HG03066 (cell line): ENCODE measurements around the gene SLC2A8.

Source experiments
- ATAC-seq: cut with Tn5 transposase; IDR thresholded peaks from one replicate; pipeline ENCODE4 v1.9.1; 2021; ENCODE audit warnings: low read depth; ENCODE audit not compliant: unreplicated experiment

Gene SLC2A8

DNA sequence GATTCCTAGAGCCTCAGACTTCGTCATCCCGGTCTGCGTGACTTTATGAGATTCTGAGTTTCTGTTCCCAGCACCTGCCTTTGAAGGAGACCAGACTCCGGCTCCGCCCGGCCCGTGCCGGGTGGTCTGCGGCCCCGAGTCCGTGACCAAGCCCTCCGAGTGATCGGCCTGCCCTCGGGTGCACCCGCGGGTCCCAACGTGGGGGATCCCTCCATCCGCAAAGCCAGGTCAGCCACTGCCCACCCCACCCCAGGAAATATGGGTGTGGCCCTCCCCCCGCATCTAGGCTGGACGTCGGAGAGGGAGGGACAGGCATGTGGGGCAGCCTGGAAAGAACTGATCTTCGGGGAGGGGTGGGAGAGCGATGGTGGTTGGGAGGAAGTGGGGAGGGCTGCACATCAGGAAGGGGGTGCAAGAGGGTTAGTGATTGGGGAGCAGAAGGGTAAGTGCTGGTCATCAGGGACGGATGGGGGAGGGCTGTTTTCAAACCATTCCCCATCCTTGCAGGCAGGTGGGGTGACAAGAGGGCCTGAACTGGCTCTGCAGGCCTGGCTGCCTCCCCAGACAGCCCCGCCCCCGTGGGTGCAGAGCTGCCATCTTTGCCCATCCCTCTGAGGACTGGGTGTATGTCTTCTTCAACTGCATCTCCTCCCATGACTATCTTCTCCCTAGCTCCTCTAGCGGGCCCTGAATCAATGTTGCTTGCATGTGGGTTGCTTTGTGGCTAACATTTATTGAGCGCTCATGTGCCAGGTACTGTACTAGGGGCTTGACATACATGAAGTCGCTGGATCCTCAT is 55.1 kb downstream of the SLC2A8 start:
- ATAC-seq: no peak

- no peak for ATAC-seq
These were observed 55.7 kb downstream of the SLC2A8 start for GRCh38 chr9:127452691-127453090.

DNA sequence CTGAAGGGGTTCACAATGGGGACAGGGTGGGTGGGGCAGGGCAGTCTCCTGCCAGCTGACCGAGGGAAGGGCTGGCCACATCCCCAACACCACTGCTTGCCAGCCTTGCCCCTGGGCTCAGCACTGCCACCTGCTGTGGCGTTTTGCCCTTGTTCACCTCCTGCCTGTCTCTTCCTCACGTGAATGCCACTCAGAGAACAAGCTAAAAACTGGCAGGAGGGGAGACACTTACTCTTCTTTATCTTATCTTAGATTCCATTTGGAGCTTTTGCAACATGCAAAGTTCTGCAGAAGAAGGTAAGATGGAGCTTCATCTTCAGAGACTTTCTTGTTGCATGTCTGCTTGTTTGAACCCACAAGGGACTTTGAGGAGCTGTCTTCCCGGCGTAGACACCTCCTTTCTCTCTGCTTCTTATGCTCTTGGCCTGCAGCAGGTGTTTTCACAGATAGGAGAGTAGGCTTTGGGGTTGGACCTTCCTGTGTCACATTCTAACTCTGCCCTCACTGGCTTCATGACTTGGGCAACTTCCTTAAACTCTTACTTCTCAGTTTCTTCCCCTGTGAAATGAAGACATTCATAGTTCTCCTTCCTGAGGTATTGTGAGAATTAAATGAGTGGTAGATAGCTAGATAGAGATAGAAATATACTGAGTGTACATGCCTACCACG is 58.5 kb downstream of the SLC2A8 start:
- no peak for ATAC-seq

- no peak for ATAC-seq
These were observed 60.4 kb downstream of the SLC2A8 start for GRCh38 chr9:127457191-127457878.
